MM.1S (cell line): ENCODE results near the gene LSM4.

Source experiments
- DNase-seq: peaks from one replicate; pipeline ENCODE4 v3.0.0-alpha.2; 2015
- H2AFZ ChIP-seq: fragments of 300-600 bp; sonication (generic); 2 replicates; pipeline ENCODE4 v1.6.0; 2016; ENCODE audit warnings: antibody characterized with exemption, low read length
- H3F3A ChIP-seq: fragments of 300-600 bp; sonication (generic); 2 replicates; pipeline ENCODE4 v1.6.1; 2016; ENCODE audit warnings: mild to moderate bottlenecking, antibody characterized with exemption, low read length, moderate library complexity, mixed read lengths; ENCODE audit not compliant: insufficient read depth
- H3K27ac ChIP-seq: fragments of 300-600 bp; sonication (generic); 2 replicates; pipeline ENCODE4 v1.5.1; 2016; ENCODE audit warnings: mild to moderate bottlenecking, low read length
- H3K27me3 ChIP-seq: fragments of 300-600 bp; sonication (generic); replicated peaks from 2 replicates; pipeline ENCODE4 v1.6.0; 2016; ENCODE audit warnings: low read length; ENCODE audit not compliant: insufficient read depth
- H3K36me3 ChIP-seq: fragments of 300-600 bp; sonication (generic); replicated peaks from 2 replicates; pipeline ENCODE4 v1.6.1; 2016; ENCODE audit warnings: mild to moderate bottlenecking, low read length, mixed read lengths; ENCODE audit not compliant: insufficient read depth
- H3K4me1 ChIP-seq: fragments of 300-600 bp; sonication (generic); 2 replicates; pipeline ENCODE4 v1.6.1; 2016; ENCODE audit warnings: low read length, mixed read lengths
- H3K4me2 ChIP-seq: fragments of 300-600 bp; sonication (generic); 2 replicates; pipeline ENCODE4 v1.6.0; 2016; ENCODE audit warnings: low read depth, low read length
- H3K4me3 ChIP-seq: fragments of 300-600 bp; sonication (generic); 2 replicates; pipeline ENCODE4 v1.5.1; 2016; ENCODE audit warnings: low read length, mixed read lengths
- H3K79me2 ChIP-seq: fragments of 300-600 bp; sonication (generic); 2 replicates; pipeline ENCODE4 v1.6.1; 2016; ENCODE audit warnings: mixed run types, low read length, mixed read lengths
- H3K9ac ChIP-seq: fragments of 300-600 bp; sonication (generic); 2 replicates; pipeline ENCODE4 v1.6.1; 2016; ENCODE audit warnings: low read length, mixed read lengths
- H3K9me2 ChIP-seq: fragments of 300-600 bp; sonication (generic); replicated peaks from 2 replicates; pipeline ENCODE4 v1.6.1; 2016; ENCODE audit warnings: mild to moderate bottlenecking, low read length, mixed read lengths; ENCODE audit not compliant: insufficient read depth
- H3K9me3 ChIP-seq: fragments of 300-600 bp; sonication (generic); replicated peaks from 2 replicates; pipeline ENCODE4 v1.6.1; 2016; ENCODE audit warnings: mild to moderate bottlenecking, low read length, mixed read lengths; ENCODE audit not compliant: insufficient read depth
- H4K20me1 ChIP-seq: fragments of 300-600 bp; sonication (generic); 2 replicates; pipeline ENCODE4 v1.6.1; 2016; ENCODE audit warnings: mild to moderate bottlenecking, low read length, moderate library complexity, mixed read lengths; ENCODE audit not compliant: insufficient read depth
- EZH2 ChIP-seq: fragments of 300-600 bp; sonication (generic); optimal IDR thresholded peaks from 2 replicates; pipeline ENCODE3; 2017; ENCODE audit warnings: low read depth, mild to moderate bottlenecking, antibody characterized with exemption, low read length, mixed read lengths
- EZH2phosphoT487 ChIP-seq: fragments of 300-600 bp; sonication (generic); IDR thresholded peaks from 2 replicates; pipeline ENCODE4 v1.6.1; 2018; ENCODE audit warnings: antibody characterized with exemption, low read length
- TF ChIP-seq, protein P1 (sequence below): fragments of 300-600 bp; sonication (generic); IDR thresholded peaks from 2 replicates; pipeline ENCODE4 v1.5.1; 2016; ENCODE audit warnings: antibody characterized with exemption, low read length, mixed read lengths

The LSM4 gene

DNA sequence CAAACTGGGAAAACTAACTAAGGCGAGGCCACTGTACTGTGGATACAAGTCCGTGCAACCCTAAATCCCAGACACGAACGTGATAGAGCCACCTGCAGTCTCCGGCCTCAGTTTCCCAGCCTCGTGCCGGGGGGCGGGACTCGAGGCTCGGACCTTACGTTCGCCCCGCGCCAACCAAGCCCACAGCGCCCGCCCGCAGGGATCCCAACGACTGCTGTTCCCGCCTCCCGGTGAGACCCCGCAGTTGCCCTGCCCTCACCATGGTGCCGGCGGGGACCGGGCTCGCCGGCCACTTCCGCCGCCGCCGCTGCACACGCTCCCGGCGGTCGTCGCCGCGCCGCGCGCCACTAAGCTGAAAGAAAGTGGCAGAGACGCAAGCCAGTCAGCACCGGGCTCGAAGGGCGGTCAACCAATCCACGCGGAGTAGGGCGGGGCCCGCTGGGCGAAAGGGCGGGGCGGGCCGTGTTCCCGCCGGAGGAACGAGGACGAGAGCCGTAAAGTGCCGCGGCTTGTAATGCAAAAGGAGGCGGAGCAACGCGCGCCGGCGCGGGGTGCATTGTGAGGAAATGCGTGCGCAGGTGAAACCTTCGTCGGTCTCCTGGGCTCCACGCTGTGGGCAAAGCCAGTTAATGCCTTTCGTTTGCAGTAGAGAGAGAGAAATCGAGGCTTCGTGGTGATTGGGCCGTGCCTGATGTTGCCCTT lies at the start of gene LSM4:
Gene LSM4, minus strand, starts transcription at position 318 of the 702 bp plus-strand sequence. Its CDS starts 56 bp downstream, at position 262.
- peak within 1 kb of the TSS; percentile 93 for H3K9ac ChIP-seq
- H3K4me3 ChIP-seq = peak within 1 kb of the TSS; percentile 84
- H3K79me2 ChIP-seq = peaks cover 44% of the 10 kb centered on the region
- H3K9me2 ChIP-seq = no peaks in the 10 kb centered on the region
- H3K36me3 ChIP-seq = no peaks in the 10 kb centered on the region
- peaks cover 10% of the 10 kb centered on the region for H3F3A ChIP-seq
- DNase-seq = peak; percentile 99
- H3K27me3 ChIP-seq = no peaks in the 10 kb centered on the region
- H3K27ac ChIP-seq = peak within 1 kb of the TSS; percentile 80
- peak within 1 kb of the TSS; percentile 93 for H3K4me2 ChIP-seq
- H2AFZ ChIP-seq = peak within 1 kb of the TSS; percentile 86
- H3K9me3 ChIP-seq = no peaks in the 10 kb centered on the region
- no peaks in the 10 kb centered on the region for H4K20me1 ChIP-seq
- peaks cover 17% of the 10 kb centered on the region for H3K4me1 ChIP-seq
- TF ChIP-seq, protein P1, sequence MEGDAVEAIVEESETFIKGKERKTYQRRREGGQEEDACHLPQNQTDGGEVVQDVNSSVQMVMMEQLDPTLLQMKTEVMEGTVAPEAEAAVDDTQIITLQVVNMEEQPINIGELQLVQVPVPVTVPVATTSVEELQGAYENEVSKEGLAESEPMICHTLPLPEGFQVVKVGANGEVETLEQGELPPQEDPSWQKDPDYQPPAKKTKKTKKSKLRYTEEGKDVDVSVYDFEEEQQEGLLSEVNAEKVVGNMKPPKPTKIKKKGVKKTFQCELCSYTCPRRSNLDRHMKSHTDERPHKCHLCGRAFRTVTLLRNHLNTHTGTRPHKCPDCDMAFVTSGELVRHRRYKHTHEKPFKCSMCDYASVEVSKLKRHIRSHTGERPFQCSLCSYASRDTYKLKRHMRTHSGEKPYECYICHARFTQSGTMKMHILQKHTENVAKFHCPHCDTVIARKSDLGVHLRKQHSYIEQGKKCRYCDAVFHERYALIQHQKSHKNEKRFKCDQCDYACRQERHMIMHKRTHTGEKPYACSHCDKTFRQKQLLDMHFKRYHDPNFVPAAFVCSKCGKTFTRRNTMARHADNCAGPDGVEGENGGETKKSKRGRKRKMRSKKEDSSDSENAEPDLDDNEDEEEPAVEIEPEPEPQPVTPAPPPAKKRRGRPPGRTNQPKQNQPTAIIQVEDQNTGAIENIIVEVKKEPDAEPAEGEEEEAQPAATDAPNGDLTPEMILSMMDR = peak; percentile 48
- TF ChIP-seq EZH2 = no peak
- no peak for TF ChIP-seq EZH2phosphoT487

DNA sequence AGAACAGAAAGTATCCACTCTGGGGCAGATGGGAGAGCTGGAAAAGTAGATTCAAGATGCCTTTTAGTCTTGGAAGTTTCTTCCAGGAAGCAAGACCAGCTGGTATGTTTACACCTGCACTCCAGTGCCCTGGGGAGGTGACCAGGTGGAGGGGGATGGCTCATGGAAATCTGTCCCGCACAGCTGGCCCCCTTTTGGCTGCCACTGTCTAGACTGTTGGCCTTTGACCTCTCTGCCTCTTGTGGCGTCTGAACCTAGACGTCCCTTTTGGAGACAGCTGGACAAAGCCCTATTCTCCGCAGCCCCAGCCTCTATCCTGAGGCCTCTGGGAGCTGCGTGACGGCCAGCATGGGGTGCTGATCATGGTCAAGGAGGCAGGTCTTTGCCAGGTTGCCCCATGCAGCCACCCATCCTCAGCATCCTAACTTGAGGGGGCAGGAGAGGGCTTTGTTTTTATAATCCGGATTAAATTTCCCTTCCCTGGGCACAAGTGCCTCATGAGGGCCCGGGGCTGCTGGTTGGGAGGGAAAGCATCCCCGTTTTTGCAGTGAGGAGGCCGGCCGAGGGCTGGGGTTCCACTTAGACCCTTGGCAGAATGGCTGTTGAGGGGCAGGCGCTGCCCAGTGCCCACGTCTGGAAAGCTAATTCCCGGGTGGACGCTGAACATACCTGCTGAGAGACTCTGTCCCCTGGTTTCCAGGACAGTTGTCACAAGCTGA lies 45.8 kb upstream of the LSM4 start:
- no peak for DNase-seq
- Histone ChIP-seq H3K9me3 (no peaks in the 10 kb centered on the region), H3K4me2 (no peak overlapping the region), H3K27ac (no peak overlapping the region), H3K9ac (no peak overlapping the region), H3K4me1 (no peaks in the 10 kb centered on the region), H2AFZ (no peak overlapping the region), H4K20me1 (no peaks in the 10 kb centered on the region), H3K4me3 (no peak overlapping the region), H3K79me2 (no peaks in the 10 kb centered on the region), H3K27me3 (no peaks in the 10 kb centered on the region), H3K9me2 (no peaks in the 10 kb centered on the region), H3F3A (no peaks in the 10 kb centered on the region), H3K36me3 (no peaks in the 10 kb centered on the region)
- TF ChIP-seq EZH2 = no peak
- TF ChIP-seq EZH2phosphoT487 = no peak
- TF ChIP-seq, protein P1 = no peak

DNA sequence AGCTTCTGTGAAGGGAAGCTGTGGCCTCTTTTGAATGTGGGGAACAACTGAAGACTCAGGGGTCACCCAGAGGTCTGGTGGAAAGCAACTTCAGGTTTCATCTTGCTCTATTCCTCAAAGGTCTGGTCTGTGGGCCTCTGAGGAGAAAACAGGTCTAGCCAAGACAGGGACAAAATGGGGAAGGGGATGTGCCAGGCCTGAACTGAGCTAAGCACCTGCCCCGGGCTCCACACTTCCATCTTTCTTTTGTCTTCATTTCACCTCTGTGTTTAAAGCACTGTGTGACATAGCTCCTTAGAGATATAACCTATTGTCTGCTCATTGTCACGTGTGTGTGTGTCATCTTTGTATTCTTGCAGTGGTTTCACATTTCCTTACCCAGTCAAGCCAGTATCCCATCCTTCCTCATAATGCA lies 43.2 kb upstream of the LSM4 start:
- H3K79me2 ChIP-seq = no peaks in the 10 kb centered on the region
- no peak for DNase-seq
- no peaks in the 10 kb centered on the region for H4K20me1 ChIP-seq
- H3K36me3 ChIP-seq = no peaks in the 10 kb centered on the region
- H3K9me3 ChIP-seq = no peaks in the 10 kb centered on the region
- TF ChIP-seq EZH2 = no peak
- TF ChIP-seq, protein P1 = no peak
- no peak for TF ChIP-seq EZH2phosphoT487
- H3K9ac ChIP-seq = no peak overlapping the region
- H3K4me2 ChIP-seq = no peak overlapping the region
- H3K4me1 ChIP-seq = no peaks in the 10 kb centered on the region
- H3K4me3 ChIP-seq = no peak overlapping the region
- H2AFZ ChIP-seq = no peak overlapping the region
- no peaks in the 10 kb centered on the region for H3K9me2 ChIP-seq
- no peaks in the 10 kb centered on the region for H3F3A ChIP-seq
- no peak overlapping the region for H3K27ac ChIP-seq
- no peaks in the 10 kb centered on the region for H3K27me3 ChIP-seq
